ENCODE measurements around the gene GAS2L2.

DNA sequence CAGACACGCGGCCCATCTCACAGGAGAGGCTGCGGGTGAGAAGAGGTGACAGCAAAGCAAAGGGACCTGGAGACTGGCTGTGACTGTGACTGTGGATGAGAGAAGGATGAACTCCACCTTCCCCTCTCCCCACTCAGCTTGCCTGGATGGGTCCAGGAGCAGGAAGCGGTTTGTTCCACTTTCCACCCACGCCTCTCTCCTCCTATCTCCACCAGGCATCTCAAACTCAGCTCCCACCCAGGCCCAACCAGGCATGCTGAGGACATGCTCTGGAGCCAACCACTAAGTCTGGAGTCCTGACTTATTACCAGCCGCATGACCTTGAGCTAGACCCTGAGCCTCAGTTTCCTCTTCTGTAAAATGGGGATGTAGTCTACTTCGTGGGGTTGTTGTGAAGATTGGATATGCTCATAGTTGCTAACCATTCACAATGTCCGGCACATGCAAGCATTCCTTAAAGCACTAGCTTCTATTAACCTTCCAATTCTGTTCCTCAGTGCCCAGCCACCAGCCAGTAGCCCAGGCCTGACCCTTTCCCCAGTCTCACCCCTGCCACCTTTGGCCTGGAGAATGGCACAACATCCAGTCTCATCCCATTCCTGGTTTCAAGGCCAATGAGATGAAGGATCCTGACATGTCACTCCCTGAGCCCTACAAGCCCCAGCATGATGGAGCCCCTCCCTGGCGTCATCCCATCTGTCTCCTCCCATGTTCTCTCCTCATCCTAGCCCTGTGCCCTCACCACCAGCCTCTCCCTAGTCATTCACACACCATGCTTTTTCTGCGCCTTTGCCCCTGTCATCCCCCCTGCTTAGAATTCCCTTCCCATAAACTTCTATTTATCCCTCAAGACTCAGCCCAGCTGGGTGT lies 2.3 kb downstream of the GAS2L2 start:
- TF ChIP-seq, protein P1, sequence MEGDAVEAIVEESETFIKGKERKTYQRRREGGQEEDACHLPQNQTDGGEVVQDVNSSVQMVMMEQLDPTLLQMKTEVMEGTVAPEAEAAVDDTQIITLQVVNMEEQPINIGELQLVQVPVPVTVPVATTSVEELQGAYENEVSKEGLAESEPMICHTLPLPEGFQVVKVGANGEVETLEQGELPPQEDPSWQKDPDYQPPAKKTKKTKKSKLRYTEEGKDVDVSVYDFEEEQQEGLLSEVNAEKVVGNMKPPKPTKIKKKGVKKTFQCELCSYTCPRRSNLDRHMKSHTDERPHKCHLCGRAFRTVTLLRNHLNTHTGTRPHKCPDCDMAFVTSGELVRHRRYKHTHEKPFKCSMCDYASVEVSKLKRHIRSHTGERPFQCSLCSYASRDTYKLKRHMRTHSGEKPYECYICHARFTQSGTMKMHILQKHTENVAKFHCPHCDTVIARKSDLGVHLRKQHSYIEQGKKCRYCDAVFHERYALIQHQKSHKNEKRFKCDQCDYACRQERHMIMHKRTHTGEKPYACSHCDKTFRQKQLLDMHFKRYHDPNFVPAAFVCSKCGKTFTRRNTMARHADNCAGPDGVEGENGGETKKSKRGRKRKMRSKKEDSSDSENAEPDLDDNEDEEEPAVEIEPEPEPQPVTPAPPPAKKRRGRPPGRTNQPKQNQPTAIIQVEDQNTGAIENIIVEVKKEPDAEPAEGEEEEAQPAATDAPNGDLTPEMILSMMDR (IDR thresholded peaks at IDR 0.05; ENCODE audit: low read depth, low read length): no peak
- TF ChIP-seq EZH2phosphoT487 (IDR thresholded peaks at IDR 0.05; ENCODE audit: low read depth): no peak
